Activated CD4-positive, alpha-beta T cell treated with anti-CD3 and anti-CD28 coated beads, Interleukin-2, amount 50 U/mL, for 24 hours (primary cell): ENCODE measurements around the gene FAM8A1.

ENCODE experiments used
- DNase-seq, 2 donors: peaks; one replicate each; pipeline ENCODE4 v3.0.0-alpha.2; 2020; ENCODE audit warnings: low read depth in 1 of 2, low spot score in 1 of 2

Gene FAM8A1

DNA sequence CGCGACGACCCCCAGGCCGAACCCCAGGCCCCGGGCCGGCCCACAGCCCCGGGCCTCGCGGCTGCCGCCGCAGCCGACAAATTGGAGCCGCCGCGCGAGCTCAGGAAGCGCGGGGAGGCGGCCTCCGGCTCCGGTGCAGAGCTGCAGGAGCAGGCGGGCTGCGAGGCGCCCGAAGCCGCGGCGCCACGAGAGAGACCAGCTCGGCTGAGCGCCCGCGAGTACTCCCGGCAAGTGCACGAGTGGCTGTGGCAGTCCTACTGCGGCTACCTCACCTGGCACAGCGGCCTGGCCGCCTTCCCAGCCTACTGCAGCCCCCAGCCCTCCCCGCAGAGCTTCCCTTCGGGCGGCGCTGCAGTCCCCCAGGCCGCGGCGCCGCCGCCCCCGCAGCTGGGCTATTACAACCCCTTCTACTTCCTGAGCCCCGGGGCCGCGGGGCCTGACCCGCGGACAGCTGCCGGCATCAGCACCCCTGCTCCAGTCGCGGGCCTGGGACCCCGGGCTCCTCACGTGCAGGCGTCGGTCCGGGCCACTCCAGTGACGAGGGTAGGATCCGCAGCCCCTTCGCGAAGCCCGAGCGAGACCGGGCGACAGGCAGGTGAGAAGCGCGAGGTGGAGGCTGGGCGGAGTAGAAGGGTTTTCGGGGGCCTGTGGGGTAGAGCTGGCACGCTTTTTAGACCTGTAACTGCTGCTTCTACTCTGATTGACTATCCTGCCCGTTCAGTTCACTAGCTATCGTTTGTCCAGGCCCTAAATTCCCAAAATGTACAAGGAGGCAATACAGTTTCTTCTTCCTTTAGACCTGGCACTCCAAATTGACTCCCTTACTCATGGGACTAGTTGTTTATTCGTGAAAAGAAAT is 654 bp downstream of the FAM8A1 start:
- DNase-seq: peak; percentile 14 to 29

DNA sequence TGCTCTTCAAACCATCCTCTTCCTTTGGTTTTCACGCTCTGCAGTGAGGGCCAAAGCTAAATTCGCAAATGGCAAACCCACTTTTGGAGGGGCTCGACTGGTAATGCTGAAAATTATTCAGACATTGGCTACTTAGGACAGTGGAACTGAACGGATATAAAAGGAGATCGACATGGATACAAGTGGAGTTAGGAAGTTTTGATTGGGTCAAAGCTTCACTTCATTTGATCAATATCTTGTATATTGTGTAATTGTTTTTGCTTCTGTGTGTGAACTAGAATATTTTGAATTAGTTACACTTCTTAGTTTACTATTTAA is 1.2 kb downstream of the FAM8A1 start:
- no peak for DNase-seq

DNA sequence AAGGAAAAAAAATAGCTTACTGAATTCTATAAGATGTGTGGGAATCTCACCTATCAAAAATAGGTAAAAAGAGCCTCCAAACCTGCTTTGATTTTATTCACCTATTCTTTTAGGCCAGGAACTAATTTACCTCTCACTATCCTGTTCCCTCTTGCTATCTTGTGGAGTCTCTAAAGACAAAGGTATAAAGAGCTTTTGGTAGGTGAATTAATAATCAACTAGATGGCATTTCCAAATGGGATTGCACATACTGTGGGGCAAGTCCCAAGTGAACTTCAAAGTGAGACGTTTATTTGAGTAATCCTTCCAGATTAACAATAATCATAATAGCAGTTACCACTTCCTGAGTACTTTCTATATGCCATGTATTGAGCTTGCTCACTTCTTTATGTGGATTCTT is 2.8 kb downstream of the FAM8A1 start:
- no peak for DNase-seq

DNA sequence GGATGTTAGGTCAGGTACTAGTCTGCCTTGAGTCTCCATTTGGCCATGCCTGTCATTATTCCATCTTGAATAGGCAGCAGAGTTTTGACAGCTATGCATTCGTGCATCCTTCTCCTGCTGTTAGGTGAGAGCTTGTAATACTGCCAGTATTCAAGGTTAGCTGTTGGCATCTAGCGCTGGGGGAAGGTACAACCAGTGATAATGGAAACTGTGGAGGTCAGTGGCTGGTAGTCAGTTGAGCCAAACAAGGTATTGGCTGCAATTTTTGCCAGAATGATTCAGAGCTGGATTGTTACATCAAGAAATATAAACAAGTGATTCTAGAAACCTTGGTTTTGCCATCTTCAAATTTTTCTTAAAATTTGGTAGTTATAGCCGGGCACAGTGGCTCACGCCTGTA is 6.5 kb downstream of the FAM8A1 start:
- no peak for DNase-seq

DNA sequence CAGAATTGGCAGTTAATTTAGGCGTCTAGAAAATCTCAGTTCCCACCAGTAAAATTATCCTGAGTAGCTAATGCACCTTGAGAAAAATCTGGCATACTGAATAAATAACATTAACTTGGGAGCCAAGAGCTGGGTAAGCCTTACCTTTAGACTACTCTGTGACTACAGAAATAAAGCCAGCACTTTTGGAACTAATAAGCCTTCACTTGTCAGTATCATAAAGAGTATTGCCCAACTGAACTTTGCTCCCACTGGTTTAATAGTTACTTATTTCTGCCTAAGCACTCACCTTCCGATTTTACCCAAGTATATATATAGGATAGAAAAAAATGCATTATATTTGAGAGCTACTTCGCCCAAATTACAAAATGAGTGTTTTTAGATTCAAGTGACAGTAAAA is 10.7 kb downstream of the FAM8A1 start:
- no peak for DNase-seq

DNA sequence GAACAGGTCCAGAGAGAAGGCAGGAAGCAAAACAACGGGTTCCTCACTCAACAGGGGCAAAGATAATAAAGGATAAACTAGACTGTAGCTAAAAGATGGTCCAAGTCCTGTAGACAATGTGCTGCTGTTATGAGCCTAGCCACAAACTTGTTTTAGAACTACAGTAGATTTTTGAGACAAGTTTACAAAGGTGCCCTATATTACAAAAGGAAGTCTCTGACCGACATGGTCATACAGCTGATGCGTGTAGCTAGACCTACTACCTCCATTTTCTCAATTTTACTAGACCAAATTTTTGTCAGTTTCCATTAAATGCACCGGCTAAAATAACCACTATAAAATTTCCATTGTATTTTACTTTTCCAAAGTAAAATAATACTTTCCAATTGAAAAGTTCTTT is 11.9 kb downstream of the FAM8A1 start:
- no peak for DNase-seq

DNA sequence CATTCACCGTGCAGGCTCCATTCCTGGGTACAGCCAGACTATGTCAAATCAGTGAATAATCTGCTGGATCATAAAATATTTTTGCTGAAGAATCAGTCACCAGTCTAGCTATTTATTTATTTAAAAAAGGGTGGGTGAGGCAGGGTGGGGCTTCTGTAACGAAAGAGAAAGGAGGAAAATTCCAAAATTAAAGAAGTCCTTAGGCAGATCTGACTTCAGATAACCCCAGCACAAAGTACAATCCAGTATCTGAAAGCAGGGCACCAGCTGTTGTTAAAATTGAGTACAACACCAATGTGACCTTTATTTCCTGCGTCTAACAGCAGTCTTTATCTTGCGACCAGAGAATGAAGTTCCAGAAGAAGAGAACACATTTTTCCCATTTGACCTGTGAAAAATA is 15.7 kb downstream of the FAM8A1 start:
- no peak for DNase-seq

DNA sequence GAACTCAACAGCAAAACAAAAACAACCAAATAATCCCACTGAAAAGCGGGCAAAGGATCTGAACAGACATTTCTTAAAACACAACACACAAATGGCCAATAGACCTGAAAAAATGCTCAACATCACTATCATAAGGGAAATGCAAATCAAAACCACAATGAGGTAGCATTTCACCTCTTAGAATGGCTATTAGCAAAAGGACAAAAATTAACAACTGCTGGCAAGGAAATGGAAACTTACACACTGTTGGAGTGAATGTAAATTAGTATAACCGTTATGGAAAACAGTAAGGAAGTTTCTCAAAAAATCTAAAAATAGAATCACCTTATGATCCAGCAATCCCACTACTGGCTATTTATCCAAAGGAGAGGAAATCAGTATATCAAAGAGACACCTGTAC is 20.9 kb downstream of the FAM8A1 start:
- DNase-seq: no peak

DNA sequence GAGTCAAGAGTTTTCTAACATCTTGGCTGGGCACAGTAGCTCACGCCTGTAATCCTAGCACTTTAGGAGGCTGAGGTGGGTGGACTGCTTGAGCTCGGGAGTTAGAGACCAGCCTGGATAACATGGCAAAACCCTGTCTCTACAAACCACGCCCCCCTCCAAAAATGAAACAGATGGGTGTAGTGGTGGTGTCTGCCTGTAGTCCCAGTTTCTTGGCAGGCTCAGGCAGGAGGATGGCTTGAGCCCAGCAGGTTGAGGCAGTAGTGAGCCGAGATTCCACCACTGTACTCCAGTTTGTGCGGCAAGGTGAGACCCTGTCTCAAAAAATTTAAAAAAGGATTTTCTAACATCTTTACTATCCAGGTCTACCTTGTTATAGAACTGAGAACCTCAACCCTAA is 22.0 kb downstream of the FAM8A1 start:
- DNase-seq: no peak

DNA sequence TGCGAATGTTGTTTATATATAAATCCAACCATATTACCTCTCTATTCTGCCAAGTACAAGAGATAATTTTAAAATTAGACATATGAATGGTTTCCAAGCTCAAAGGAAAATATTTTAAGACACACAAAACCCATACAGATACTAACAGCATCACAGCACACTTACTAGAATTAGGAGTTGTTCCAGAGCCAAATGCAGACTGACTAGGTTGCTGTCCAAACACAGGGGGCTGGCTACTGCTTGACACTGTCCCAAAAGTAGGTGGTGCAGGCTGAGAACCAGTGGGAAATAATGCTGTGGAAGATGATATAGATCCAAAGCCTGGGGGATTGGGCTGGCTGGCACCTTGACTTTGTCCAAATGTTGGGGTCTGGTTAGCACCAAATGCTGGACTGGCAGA is 24.3 kb downstream of the FAM8A1 start:
- no peak for DNase-seq

DNA sequence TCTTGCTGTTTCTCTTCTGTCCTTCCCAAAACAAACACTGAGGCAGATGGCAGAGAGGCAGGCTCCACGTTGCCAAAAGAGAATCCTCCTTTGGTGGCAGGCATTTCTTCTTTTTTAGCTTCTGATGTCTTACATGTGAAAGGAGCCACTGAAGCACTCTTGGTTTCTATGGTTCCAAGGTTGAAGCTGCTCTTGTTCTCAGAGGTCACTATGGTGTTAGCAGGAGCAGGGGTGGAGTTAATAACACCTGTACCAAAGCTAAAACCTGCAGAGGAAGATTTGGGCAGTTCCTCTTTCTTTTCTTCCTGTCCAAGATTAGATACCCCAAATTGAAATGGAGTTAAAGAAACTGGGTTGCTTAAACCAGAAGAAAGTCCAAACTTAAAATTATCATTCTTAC is 28.8 kb downstream of the FAM8A1 start:
- no peak for DNase-seq

DNA sequence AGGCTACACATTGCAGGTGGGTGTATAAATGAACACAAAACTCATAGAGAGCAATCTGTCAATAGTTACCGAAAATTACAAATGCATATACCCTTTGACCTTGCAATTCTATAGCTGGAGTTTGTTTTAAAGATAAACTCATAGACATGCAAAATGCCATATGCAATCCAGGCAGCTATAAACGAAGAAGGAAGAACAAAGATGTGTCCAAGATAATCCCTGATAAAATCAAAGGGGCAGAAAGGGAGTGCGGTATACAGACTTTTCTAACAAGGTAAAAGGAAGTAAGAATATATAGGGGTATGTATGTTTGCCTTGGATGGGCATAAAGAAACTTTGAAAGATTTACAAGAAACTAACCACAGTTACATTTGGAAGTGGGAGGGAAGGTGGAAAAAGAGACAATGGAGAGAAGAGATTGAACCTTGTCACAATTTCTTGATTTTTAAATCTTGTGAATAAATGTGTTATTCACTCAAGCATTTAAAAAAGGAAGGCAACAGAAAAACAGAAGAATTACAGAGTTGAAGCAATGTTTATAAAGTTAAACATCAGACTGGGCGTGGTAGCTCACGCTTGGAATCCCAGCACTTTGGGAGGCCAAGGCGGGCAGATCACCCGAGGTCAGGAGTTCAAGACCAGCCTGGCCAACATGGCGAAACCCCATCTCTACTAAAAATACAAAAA is 29.9 kb downstream of the FAM8A1 start:
- no peak for DNase-seq

DNA sequence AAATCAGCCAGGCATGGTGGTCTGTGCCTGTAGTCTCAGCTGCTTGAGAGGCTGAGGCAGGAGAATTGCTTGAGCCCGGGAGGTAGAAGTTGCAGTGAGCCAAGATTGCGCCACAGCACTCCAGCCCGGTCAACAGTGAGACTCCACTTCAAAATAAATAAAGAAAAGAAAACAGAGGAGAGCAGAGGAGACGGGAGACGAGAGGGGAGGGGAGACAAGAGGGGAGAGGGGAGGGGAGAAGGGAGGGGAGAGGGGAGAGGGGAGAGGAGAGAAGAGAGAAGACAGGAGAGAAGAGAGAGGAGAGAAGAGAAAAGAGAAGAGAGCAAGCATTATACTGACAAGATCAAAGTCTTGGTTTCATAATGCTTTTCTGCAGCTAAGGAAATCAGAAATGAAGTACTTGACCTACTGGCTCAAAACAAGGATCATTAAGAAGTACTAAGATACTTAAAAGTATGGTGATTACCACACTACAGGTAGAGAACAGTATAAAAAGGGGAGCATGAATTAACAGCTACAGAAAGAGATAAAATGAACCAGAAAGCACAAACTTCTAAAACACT is 30.5 kb downstream of the FAM8A1 start:
- no peak for DNase-seq

DNA sequence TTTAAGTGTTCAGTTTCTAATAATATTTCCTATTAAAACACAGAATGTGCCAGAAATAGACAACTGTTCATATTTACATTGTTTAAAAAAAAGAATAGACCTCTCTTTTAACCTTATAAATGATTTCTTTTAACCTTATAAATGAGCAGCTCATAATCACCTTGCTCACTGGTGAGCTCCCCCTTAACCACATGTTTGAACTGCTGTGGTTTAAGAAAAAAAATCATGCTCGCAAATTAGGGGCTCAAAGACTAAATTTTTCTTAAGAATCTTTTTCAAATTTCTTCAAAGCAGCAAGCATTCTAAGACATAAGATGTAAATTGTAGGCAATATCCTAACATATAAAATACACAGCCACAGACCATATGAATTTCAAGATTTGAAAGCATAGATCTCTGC is 32.8 kb downstream of the FAM8A1 start:
- no peak for DNase-seq

DNA sequence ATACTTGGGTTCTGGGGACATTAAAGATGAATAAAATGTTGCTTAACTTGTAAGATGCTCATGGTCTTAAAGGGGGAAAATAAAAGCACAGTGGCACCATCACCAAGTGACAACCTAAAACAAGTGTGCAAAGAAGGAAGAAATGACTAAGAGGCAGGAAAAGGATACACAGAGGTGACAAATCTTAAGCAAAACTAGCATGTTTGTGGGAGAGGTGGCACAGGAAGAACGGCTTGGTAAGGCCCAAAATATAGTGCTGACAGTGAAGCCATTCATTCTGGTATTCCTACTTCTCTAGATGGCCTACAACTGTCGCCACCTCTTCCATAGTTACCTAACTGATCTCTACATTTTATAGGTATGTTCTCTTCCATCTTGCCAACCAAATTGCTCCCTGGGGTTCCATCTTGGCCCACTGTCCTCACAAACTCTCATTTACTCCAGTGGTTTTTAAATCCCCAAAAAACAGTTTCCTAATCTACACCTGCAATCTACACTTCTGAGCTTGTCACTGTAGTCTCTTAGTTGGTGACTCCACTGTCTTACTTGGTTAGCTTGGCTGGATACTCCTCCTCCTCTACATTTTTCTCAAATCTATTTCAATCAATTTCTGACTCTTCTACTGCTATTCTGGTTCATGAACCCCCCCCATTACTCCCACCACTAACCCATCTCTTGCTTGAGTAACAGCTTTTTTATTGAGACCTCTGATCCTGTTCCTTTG is 33.5 kb downstream of the FAM8A1 start:
- peak in 1 of 2 donors; percentile 11 for DNase-seq

DNA sequence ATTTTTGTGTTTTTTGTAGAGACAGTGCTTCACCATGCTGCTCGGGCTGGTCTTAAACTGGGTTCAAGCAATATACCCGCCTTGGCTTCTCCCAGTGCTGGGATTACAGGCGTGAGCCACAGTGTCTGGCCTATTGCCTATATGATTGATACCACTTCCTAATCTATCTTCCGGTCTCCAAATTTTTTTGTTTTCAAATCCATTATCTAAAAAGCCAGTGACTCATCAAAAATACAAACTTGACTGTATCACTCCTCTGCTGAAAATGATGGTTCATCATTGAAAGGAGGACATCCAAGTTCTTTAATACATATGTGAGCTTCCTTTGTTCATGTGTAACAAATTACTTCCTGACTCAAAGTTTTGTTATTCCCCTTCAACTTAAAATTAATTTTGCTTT is 35.5 kb downstream of the FAM8A1 start:
- DNase-seq: no peak

DNA sequence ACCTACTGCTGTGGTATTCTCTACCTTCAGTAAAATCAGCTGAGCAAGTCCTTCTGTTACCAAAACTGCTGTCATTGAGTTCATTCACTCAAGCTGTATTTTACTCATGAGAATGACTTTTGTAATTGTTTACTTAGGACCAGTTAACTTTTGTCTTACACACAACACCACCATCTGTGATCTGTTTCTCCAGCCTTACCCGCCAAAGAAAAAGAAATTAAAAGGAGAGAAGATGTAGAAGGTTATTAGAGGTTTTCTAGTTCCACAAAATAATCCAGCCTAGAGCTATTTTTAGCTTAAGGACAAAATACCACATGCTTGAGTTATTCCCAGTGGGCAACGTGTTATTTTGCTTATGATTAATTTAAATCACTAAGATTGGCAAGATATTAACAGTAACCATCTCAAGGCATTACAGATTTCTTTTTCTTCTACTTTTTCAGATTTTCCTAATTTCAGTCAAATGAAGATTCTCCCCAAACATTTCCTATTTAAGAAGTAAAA is 38.2 kb downstream of the FAM8A1 start:
- DNase-seq: no peak

DNA sequence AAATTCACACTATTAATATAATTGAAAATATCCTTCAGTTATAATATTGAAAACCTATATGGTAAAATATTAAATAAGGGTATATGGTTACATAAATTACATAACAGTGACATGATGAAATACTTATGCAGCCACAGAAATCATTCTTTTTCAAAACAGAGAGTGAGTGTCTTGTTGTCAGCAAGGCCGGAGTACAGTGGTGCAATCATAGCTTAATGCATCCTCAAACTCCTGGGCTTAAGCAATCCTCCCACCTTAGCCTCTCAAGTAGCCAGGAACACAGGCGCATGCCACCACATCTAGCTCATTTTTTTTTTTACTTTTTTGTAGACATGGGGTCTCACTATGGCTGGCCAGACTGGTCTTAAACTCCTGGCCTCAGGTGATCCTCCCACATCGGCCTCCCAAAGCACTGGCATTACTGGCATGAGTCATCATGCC is 40.4 kb downstream of the FAM8A1 start:
- no peak for DNase-seq

DNA sequence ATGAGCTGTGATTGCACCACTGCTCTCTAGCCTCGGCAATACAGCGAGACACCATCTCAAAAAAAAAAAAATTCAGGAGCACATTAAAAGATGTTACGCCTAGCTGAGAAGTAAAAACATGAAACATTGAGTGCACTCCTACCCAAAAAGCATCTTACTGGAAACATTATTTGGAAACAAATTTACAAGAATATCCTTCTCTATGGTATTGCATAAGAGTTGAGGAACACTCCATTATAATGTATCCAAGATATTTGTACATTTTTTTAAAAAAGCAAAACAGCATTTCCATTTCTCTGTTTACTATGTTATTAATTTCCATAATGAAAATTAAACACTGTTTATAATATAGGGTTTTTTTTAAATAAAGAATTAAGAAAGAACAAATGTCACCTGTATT is 48.6 kb downstream of the FAM8A1 start:
- DNase-seq: no peak

DNA sequence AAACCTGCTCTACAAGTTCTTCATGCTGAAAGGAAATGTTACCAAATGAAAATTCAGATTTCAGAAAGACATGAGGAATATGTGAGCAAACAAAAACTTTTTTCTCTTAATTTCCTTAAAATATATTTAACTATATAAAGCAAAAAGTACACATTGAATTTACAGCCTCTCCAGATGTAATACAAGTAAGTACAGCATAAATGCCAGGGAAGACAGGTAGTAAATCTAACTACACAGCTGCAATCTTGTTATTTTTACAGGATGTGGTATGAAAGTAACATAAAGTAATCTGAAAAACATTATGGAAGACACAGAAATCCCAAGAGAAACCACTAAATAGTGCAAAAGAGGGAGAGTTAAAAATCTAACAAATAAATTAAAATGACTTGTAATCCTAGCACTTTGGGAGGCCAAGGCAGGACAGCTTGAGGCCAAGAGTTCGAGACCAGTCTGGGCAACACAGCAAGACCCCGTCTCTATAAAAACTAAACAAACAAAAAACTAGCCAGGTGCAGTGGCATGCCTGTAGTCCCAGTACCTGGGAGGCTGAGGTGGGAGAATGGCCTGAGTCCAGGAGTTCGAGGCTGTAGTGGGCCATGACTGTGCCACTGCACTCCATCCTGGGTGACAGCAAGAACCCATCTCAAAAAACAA is 50.7 kb downstream of the FAM8A1 start:
- no peak for DNase-seq

DNA sequence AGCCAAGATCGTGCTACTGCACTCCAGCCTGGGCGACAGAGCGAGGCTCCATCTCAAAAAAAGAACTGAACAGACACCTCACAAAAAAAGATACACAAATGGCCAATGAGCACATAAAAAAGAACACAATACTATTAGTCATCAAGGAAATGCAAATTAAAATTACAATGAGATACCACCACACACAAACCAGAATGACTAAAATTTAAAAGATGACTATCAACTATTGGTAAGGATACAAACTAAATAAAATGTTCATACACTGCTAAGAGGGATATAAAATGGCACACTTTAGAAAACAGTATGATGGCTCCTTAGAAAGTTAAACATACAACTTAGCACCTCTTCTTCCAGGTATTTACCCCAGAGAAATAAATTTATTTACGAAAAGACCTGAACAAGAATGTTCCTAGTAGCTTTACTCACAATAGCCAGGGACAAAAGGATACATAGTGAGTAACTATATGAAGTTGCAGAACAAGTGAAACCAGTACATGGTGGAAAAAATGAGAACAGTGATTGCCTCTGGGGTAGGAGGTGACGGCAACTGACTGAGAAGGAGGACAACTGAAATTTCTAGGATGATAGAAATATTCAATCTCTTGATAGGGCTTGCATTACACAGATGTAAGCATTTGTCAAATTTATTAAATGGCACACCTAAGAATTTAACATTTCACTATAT is 53.2 kb downstream of the FAM8A1 start:
- no peak for DNase-seq
